Activated naive CD4-positive, alpha-beta T cell treated with anti-CD3 and anti-CD28 coated beads, Interleukin-2, amount 50 U/mL, for 72 hours (primary cell): ENCODE data around the gene RAET1G. TPM values are rescaled to one million over a fixed set of nuclear protein-coding genes. Genes with fewer than 3 reads are reported as not detected.
A peak's percentile ranks its signal among the peaks of the same experiment; 100 is the strongest.
"Not testable (repeated sequence)": the region's sequence is repeated elsewhere in the genome, so short reads cannot be mapped to it uniquely, and the experiment has no call there.

Experiments used
- ATAC-seq, 2 donors: fragments of 150-1000 bp; cut with Tn5 transposase; 2 replicates each; pipeline ENCODE4 v1.10.0; 2021; ENCODE audit warnings: mild to moderate bottlenecking in 2 of 2, moderate library complexity in 2 of 2
- DNase-seq, 2 donors: peaks; one replicate each; pipeline ENCODE4 v3.0.0; 2021 to 2022; ENCODE audit warnings: low spot score in 2 of 2
- H3K27ac Mint-ChIP-seq, 2 donors: one replicate each; pipeline ENCODE4 v1.8.0; 2022; ENCODE audit warnings: mild to moderate bottlenecking in 2 of 2, mixed read lengths in 2 of 2
- H3K36me3 Mint-ChIP-seq, 2 donors: one replicate each; pipeline ENCODE4 v1.8.0; 2022; ENCODE audit warnings: mixed read lengths in 2 of 2
- H3K9me3 Mint-ChIP-seq, 2 donors: one replicate each; pipeline ENCODE4 v1.8.0; 2022; ENCODE audit warnings: mixed read lengths in 2 of 2
- total RNA-seq, 2 donors: library from RNA; stranded (reverse); gene quantifications; one replicate each; pipeline ENCODE4 v1.2.3, GENCODE V29; 2022

Gene RAET1G
- total RNA-seq, 2 donors from 2014 or later: not detected

DNA sequence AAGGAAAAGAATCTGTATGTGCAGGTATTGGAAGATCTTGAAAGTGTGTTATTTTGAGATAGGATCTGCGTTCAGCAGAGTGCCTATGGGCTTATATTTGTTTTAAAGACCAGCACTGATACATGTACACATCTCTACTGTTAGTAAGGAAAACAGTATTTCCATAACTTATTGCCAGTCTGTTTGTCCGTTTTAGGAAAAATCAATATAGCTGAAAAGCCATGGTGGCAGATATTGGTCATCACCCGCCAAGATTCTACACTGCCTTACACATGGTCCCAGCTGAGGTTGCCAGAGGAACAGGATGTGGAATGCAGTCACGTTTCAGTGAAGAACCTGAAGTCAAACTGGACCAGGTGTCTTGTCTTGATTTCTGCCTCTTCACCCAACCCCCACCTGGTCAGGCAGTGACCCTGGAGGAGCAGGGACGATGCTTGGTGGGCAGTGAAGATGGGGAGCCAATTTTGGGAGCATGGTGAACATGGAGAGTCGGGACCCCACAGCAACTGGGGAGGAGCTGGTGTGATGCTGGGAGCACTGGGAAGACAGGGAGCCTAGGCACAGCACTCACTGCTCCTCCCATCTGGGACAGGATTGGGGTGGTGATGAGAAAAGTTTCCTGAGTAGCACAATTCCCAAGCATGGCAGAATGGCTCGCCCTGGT is 32.9 kb upstream of the RAET1G start:
- ATAC-seq, H3K9me3 Mint-ChIP-seq, H3K27ac Mint-ChIP-seq, DNase-seq, H3K36me3 Mint-ChIP-seq: not testable (repeated sequence)

DNA sequence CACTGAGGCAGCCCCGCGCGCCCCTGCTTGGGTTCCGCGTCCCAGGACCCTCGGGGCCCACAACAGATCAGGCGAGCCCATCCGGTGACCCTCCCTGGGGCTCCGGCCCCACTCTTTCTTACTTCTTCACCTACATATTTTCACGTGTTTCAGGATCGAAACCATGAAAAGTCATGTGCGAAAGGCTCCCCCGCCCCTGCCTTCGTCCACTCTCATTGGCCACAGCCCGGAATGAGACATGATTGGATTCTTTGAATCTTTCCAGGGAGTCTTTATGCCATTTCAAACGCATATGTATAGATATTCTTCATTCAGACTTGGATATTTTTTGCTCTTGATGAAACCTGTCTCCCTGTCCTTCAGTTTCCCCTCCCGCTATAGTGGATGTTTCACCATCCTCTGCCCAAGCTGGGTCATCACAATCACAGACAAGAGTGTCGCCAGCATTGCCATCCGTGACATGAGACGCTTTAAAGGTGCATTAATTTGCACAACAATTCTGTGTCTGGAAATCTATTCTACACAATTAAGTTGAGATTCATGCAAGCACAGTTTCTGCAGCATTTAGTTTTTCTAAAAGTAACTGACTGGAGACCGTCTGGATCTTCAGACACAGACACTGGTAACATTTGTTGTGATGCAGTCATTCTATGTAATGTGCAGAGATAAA is 32.2 kb upstream of the RAET1G start:
- not testable (repeated sequence) for H3K9me3 Mint-ChIP-seq, DNase-seq, ATAC-seq, H3K36me3 Mint-ChIP-seq, H3K27ac Mint-ChIP-seq

DNA sequence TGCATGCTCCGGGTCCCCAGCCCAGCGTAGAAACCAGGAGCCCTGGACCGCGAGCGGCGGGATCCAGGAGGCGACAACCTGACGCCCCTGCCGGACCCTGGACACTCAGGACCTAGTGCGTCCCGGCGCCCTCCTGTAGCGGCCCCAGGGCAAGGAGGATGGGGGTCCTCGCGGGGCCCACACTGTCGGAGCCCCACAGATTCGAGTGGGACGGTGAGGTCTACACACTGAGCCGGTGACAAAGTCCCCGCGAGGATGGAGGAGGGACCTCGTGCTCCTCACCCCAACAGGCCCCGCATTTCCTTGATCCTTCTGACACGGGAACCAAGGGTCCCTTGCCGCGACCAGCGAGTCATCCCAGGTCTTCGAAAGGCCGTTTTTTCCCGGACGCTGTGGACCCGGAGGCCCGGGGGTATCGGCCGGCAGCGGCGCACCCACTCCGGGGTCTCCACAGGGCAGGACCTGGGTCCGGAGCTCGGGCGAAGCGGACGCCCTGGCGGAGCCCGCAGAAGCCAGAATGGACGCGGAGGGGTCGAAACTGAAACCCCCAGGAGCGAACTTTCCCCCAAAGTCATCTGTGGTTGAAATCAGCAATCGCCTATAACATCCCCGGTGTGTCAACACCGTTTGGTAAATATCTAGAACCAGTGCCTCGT is 31.5 kb upstream of the RAET1G start:
- H3K27ac Mint-ChIP-seq, H3K9me3 Mint-ChIP-seq, H3K36me3 Mint-ChIP-seq, DNase-seq: not testable (repeated sequence)
- peak in 1 of 2 donors; percentile 32 for ATAC-seq

DNA sequence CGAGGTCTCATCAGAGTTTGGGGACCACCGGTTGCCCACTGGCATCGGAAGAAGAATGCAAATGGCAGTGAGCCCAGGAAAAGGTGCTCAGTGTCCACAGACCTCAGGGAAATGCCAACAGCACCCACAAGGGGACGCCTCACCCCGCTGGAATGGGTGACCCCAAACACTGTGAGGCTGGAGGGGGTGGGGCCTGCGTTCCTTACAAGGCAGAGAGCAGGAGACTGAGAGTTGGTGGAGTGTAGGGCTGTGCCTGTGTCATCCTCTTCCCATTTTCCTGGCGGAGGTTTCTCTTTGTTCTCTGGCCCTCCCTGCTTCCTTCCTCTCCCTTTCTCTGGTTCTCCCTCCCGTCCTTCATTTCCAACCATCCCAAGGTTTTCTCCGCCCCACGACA is 31.0 kb upstream of the RAET1G start:
- peak; percentile 76 to 91 for ATAC-seq
- not testable (repeated sequence) for H3K9me3 Mint-ChIP-seq, H3K27ac Mint-ChIP-seq, H3K36me3 Mint-ChIP-seq, DNase-seq

DNA sequence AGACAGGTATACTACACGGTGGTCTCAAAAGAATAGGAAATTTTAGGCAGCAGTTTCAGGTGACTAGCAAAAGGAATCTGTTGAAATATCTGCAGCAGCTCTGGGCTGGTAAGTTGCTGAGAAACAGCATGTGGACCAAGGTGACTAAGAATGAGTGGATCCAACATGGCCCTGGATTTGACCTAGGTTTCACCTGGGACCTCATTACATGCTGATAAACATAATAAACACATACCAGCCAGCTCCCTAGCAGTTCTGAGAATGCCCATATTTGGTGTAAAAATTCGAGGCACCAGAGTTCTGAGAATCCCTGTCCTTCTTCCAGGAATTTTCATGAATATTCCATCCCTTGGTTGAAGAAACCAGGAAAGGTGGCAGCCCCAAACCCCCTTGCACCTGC is 30.5 kb upstream of the RAET1G start:
- not testable (repeated sequence) for H3K36me3 Mint-ChIP-seq, H3K27ac Mint-ChIP-seq, DNase-seq, H3K9me3 Mint-ChIP-seq, ATAC-seq

DNA sequence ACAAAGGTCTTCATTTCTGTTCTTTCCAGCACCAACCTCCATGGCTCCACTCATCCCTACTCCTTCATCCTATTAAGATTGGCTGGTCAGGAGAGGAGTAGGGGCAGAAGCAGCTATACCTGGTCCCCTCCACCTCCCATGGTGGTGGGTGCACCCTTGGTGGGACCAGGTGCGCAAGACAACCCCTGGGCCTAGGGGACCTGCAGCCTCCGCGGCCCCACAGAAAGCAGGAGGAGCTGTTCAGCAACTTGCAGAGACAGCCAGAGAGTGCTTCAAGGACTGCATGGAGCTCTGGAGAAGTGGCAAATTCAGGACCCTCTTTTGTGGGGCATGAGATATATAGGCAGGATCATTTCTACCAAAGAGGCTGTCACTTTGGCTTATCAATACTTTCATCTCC is 28.7 kb upstream of the RAET1G start:
- DNase-seq (no peak), ATAC-seq (no peak)
- Mint-ChIP-seq H3K9me3 (no peaks in the 10 kb centered on the region), H3K27ac (no peak overlapping the region), H3K36me3 (peaks cover 5 to 6% of the 10 kb centered on the region in 2 donors)

DNA sequence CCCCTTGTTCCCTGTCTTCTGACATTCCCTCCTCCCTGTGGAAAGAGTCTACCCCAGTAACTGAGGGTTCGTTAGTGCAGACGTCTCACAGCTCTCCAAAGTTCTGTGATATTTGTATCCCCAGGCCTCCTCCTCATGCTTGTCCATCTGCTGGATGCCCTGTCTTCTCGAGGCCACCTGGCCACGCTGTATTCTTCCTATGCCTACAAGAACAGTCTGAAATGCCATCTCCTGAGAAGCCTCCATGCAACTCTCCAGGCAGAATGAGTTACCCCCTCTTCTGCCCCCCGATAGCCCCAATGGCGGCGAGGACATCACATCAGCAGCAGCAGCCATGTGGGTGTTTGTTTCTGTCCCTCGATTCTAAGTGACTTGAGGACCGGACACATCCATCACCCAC is 28.2 kb upstream of the RAET1G start:
- no peak for ATAC-seq
- no peaks in the 10 kb centered on the region for H3K9me3 Mint-ChIP-seq

DNA sequence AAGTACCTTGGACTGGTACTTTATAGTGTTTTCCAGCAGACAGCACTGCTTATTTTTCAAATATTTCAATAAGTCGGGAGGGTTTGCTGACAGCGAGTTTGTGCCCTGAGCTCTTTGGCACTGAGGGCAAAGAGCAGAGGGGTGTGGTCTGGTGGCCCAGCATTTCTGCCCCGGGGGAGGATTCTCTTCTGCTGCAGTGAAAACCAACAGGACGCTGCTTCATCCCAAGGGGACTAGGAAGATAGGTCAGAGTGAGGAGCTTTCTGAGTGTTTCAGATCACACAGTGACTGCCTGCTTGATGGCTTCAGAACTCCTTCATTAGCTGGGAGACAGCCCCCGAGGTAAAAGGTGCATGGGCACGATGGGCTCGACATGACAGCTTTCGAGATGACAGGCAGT is 27.5 kb upstream of the RAET1G start:
- H3K9me3 Mint-ChIP-seq: no peaks in the 10 kb centered on the region
- DNase-seq: no peak
- peaks cover 5% of the 10 kb centered on the region in 2 donors for H3K36me3 Mint-ChIP-seq
- ATAC-seq: no peak
- H3K27ac Mint-ChIP-seq: no peak overlapping the region

More for the DNA sequence above, 28.2 kb upstream of the RAET1G start:
- Mint-ChIP-seq H3K27ac (no peak overlapping the region), H3K36me3 (peaks cover 5 to 6% of the 10 kb centered on the region in 2 donors)
- DNase-seq: no peak

DNA sequence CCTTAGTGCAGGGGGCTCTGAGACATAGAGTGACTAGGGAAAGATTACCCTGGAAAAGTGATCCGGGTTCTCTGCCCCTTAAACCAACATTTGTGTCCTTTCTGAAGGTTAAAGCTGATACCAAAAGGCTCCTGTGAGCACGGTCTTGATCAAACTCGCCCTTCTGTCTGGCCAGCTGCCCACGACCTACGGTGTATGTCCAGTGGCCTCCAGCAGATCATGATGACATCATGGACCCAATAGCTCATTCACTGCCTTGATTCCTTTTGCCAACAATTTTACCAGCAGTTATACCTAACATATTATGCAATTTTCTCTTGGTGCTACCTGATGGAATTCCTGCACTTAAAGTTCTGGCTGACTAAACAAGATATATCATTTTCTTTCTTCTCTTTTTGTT is 25.7 kb upstream of the RAET1G start:
- no peak for ATAC-seq
- Mint-ChIP-seq H3K27ac (no peak overlapping the region), H3K36me3 (no peaks in the 10 kb centered on the region), H3K9me3 (no peaks in the 10 kb centered on the region)
- DNase-seq: no peak

DNA sequence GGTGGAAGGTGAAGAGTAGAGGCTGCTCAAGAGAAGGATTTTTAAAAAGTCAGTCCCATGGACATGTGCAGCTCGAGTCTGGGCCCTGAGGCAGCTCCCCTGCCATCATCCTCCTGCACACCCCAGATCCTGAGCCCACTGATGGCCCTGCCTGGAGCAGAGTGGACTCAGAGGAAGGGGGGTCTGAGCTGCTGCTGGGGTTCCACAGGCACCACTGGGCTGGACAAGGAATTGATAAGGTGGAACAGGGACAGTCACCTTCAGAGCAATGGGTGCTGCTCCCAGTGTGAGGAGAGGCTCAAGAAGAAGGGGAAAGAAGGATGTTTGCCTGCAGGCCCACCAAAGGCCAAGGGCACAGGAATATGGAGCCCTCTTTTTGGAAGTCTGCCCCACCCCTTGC is 25.1 kb upstream of the RAET1G start:
- ATAC-seq (no peak), DNase-seq (no peak)
- no peaks in the 10 kb centered on the region for H3K36me3 Mint-ChIP-seq
- H3K27ac Mint-ChIP-seq: no peak overlapping the region
- no peaks in the 10 kb centered on the region for H3K9me3 Mint-ChIP-seq

DNA sequence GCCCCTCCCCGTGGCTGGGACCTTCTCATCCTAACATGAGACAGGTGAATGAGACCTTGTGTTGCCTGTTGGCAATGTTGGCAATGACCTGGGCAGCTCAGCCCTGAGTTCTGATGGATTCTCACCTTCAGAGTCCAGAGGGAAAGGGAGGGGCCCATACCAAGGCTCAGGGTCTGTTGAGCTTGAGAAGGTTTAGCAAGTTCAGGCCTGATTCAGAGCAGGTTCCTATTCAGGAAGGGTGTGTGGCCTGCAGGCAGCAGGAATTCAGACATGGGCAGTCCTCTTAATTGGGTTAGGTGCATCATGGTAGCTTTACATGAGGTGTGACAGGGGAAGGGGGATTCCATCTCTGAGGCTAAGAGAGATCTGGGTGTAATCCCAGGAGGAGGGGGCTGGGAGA is 24.6 kb upstream of the RAET1G start:
- not testable (repeated sequence) for H3K27ac Mint-ChIP-seq, H3K36me3 Mint-ChIP-seq, H3K9me3 Mint-ChIP-seq, DNase-seq, ATAC-seq

DNA sequence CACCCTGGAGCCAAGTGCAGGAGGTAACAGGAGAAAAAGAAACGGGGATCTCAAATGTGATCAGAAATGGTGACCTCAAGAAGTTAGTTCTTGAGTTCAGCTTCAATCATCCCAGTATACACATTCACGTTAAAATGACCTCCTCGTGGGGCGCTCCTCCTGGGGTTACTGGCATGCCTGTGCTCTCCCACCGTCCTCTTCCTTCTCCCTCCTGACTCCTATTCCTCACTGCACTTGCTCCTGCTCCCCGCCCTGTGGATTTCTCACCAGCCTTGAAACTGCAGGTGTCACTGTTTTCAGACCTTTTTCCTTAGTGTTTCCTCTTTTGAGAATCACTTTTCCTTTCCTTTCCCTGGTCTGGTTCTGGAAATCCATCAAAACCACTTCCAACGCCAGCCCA is 23.7 kb upstream of the RAET1G start:
- not testable (repeated sequence) for H3K9me3 Mint-ChIP-seq, ATAC-seq, DNase-seq, H3K36me3 Mint-ChIP-seq, H3K27ac Mint-ChIP-seq

DNA sequence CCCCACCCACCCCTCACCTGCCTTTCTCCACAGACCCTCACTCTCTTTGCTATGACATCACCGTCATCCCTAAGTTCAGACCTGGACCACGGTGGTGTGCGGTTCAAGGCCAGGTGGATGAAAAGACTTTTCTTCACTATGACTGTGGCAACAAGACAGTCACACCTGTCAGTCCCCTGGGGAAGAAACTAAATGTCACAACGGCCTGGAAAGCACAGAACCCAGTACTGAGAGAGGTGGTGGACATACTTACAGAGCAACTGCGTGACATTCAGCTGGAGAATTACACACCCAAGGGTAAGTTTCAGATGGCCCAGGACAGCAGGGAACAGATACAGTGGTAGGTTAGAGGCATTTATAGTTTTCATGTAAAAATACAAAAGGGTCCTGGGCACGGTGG is 22.4 kb upstream of the RAET1G start:
- not testable (repeated sequence) for DNase-seq, H3K27ac Mint-ChIP-seq, H3K9me3 Mint-ChIP-seq, H3K36me3 Mint-ChIP-seq, ATAC-seq

DNA sequence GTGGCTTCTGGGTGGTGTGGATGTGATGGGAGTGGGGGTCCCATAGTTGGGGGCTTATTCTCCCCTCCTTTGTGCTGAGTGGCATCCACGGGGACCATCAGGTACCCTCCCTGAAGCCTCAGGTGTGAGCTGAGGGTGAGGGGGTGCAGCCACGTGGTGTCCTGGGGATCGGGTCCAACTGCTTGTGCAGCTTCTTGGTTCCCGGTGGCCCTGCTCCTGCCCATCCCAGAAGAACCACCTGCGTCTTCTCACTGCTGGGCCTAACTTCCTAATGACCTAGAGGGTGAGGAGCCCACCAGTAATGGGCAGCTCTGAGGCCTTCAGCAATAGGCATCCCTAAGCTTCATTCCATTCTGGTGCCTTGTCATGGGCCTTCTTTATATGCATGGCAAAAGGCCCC is 20.4 kb upstream of the RAET1G start:
- not testable (repeated sequence) for H3K9me3 Mint-ChIP-seq, DNase-seq, H3K27ac Mint-ChIP-seq, H3K36me3 Mint-ChIP-seq, ATAC-seq

DNA sequence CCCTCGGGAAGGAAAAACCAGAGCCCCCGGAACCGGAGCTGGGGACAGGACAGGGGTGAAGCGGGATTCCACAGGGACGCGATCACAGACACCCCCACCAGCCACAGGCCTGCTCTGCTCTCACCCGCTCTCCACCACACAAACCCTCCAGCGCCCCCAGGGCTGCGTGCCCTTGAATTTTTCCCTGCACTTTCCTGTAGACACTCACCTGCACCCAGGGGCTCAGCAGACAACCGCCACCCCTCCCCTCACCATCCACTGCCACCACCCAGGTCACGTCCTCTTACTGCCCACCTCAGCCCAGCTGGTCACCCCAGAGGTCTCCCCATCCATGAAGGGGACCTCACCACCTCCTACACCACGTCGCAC is 19.5 kb upstream of the RAET1G start:
- DNase-seq (peak in 1 of 2 donors; percentile 52), ATAC-seq (no peak)
- Mint-ChIP-seq H3K36me3 (peaks cover 0 to 4% of the 10 kb centered on the region in 2 donors), H3K9me3 (no peaks in the 10 kb centered on the region), H3K27ac (no peak overlapping the region)

DNA sequence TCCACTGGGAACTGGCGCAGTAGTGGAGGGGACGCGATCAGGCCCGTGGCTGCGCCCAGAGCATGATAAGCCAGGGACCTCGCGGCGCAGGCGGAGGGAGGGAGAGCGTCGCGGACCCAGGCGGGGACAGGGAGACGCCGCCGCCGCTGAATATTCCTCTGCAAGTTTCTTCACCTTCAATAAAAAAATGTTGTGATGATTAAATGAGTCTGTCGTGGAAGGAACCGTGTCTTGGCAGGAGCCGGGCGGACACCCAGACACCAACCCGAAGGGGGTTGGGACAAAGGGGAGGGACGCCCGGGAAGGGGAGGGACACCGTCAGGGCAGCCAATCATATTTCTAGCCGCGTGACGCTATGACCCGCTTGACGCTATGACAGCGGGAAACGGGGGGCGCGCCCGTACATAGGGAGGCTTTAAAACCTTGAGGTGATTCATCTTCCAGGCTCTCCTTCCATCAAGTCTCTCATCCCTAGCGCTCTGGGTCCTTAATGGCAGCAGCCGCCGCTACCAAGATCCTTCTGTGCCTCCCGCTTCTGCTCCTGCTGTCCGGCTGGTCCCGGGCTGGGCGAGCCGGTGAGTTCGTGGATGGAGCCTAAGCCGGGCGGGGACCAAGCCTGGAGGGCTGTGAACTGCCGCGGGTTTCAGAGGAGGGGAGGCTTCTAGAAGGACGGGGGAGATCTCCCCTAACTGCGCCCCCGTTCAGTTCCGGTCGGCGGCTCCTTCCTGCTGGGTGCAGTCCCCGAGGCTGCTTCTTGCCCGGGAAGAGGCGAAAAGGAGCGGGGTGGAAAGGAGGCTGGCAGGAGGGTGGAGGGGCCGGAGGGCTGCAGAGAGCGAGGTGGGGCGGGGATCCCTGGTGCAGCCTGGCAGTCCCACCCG is 18.9 kb upstream of the RAET1G start, which contains the start of gene ULBP2:
Gene ULBP2, plus strand, starts transcription at position 432 of the 878 bp plus-strand sequence. Its CDS starts 59 bp downstream, at position 491.
- Mint-ChIP-seq H3K9me3 (no peaks in the 10 kb centered on the region), H3K36me3 (peaks cover 0 to 4% of the 10 kb centered on the region in 2 donors), H3K27ac (peak within 1 kb of the TSS; percentile 27 to 82)
- ATAC-seq (peak; percentile 83 to 93), DNase-seq (peak; percentile 72 to 78)

DNA sequence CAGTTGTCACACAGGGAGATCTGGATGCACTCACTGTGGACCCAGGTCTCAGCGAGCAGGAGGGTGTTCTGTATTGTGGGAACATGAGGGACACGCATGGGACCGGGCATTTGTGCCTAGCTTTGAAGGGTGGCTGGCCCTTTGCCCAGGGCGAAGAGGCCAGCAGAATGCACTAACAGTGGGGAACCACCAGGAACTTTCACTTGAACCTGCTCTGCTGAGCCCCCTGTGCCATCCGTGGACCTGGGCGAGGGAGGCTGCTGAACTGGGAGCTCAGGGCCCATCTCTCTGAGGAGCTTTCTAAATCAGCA is 17.7 kb upstream of the RAET1G start:
- Mint-ChIP-seq H3K36me3 (peaks cover 0 to 4% of the 10 kb centered on the region in 2 donors), H3K27ac (no peak overlapping the region), H3K9me3 (no peaks in the 10 kb centered on the region)
- no peak for DNase-seq
- ATAC-seq: no peak
